Mucosa of descending colon (tissue), 3 donors: Measurements from ENCODE around the gene TSPAN17. TPM values are rescaled to one million over a fixed set of nuclear protein-coding genes. Genes with fewer than 3 reads are reported as not detected.

ENCODE experiments used
- ATAC-seq: fragments of 200-7000 bp; cut with Tn5 transposase; one replicate; pipeline ENCODE4 v1.9.1; 2020; ENCODE audit warnings: mild to moderate bottlenecking, moderate library complexity
- DNase-seq, 3 donors: peaks; one replicate each; pipeline ENCODE4 v3.0.0-alpha.2; 2020
- H3K36me3 ChIP-seq: fragments of 200-600 bp; one replicate; pipeline ENCODE4 v1.8.0; 2021; ENCODE audit warnings: low read depth, mild to moderate bottlenecking
- H3K4me1 ChIP-seq: fragments of 200-600 bp; one replicate; pipeline ENCODE4 v1.8.0; 2021; ENCODE audit warnings: low read depth, mild to moderate bottlenecking
- H3K4me3 ChIP-seq: fragments of 200-600 bp; one replicate; pipeline ENCODE4 v1.8.0; 2021; ENCODE audit warnings: mild to moderate bottlenecking
- H3K9me3 ChIP-seq: fragments of 200-600 bp; one replicate; pipeline ENCODE4 v1.8.0; 2021; ENCODE audit warnings: mild to moderate bottlenecking
- intact Hi-C, 2 donors: fragments of 100-400 bp; cut with DNase I in 1 of 2; cut with micrococcal nuclease in 1 of 2; formaldehyde crosslinking; loops; one replicate each; pipeline versions ENCODE4 v1.11.0 to v1.11.1; 2022; cut with DNase I, micrococcal nuclease
- total RNA-seq, 3 donors: library from RNA; stranded (reverse); fragmentation: NEBNext Ultra II Directional in 2 of 3; extraction: Animal tissue kit (Norgen Biotek cat#: 25700) in 2 of 3; gene quantifications; one replicate each; pipeline versions ENCODE4 v1.2.1 to v1.2.4, GENCODE V29; 2021 to 2023
- TF ChIP-seq, protein P1 (sequence below): fragments of 200-600 bp; IDR thresholded peaks from one replicate; pipeline ENCODE4 v1.8.0; 2022; ENCODE audit warnings: antibody characterized with exemption, mild to moderate bottlenecking
- donor health status: DM: no; HTN: no; CAD: no; lungs with moderate emphysema.
- donor health status: DM: no; HTN: no; CAD: no.
- donor health status: DM: no; HTN: yes; CAD: no.

Gene TSPAN17
- total RNA-seq, 3 donors from 2014 or later: 25.7 to 36.3 (median 31.9) TPM

DNA sequence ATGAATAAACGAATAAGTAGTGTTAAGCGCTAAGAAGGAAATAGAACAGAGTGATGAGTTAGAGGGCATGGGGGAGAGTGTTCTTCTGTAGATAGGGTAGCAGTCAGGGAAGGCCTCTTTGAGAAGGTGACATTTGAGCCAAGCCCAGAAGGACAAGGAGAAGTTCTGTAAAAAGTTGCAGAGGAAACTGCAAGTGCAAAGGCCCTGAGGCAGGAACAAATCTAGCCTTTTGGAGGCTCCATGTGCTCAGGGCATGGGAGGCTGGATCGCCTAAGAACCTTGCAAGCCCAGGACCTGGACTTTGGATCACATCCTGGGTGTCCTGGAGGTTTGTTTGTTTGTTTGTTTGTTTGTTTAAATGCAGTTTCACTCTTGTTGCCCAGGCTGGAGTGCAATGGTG is 8.8 kb upstream of the TSPAN17 start:
- Histone ChIP-seq H3K4me3 (no peak overlapping the region), H3K4me1 (no peaks in the 10 kb centered on the region), H3K9me3 (no peaks in the 10 kb centered on the region), H3K36me3 (no peaks in the 10 kb centered on the region)
- ATAC-seq (no peak), DNase-seq (no peak)
- TF ChIP-seq, protein P1, sequence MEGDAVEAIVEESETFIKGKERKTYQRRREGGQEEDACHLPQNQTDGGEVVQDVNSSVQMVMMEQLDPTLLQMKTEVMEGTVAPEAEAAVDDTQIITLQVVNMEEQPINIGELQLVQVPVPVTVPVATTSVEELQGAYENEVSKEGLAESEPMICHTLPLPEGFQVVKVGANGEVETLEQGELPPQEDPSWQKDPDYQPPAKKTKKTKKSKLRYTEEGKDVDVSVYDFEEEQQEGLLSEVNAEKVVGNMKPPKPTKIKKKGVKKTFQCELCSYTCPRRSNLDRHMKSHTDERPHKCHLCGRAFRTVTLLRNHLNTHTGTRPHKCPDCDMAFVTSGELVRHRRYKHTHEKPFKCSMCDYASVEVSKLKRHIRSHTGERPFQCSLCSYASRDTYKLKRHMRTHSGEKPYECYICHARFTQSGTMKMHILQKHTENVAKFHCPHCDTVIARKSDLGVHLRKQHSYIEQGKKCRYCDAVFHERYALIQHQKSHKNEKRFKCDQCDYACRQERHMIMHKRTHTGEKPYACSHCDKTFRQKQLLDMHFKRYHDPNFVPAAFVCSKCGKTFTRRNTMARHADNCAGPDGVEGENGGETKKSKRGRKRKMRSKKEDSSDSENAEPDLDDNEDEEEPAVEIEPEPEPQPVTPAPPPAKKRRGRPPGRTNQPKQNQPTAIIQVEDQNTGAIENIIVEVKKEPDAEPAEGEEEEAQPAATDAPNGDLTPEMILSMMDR: no peak
- intact Hi-C loops: no loop called here

DNA sequence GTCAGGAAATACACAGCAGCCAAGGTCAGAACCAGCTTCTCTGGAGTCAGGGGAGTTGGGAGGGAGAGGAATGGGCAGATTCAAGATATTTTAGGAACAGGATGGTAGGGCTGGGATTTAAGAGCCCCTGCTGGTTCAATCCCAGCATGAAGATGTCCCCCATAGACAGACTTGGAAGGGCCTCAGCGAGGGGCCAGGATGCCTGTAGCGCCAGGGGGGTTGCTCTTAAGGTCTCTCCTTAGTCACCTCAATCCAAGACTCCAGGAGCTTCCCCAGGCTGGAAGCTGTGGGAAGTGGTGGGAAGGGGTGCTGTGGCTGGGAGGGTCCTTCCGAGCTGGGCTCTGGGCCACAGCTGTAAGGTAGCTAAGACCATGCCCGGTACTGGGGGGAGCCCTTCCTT is 8.1 kb upstream of the TSPAN17 start:
- intact Hi-C loops: no loop called here
- H3K4me1 ChIP-seq: no peaks in the 10 kb centered on the region
- TF ChIP-seq, protein P1: no peak
- ATAC-seq: no peak
- H3K9me3 ChIP-seq: no peaks in the 10 kb centered on the region
- no peaks in the 10 kb centered on the region for H3K36me3 ChIP-seq
- H3K4me3 ChIP-seq: no peak overlapping the region
- no peak for DNase-seq

DNA sequence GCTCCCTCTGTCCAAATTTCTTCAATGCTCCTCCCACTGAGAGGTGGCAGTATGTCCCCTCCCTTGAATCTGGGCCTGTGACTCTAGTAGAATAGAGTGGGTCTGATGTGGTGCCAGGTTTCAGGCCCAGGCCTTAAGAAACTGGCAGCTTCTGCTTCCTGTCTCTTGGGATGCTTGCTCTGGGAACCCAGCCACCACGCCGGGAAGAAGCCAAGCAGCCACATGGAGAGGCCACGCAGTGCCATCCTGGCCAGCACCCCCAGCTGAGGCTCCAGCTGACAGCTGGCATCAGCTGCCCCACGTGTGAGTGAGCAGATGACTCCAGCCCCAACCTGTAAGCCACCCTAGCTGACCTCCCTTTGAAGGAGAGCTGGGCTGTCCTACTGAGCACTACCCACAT is 7.3 kb upstream of the TSPAN17 start:
- DNase-seq: peak in 1 of 3 donors; percentile 23
- ATAC-seq: no peak
- intact Hi-C loops: no loop called here
- Histone ChIP-seq H3K9me3 (no peaks in the 10 kb centered on the region), H3K4me1 (no peaks in the 10 kb centered on the region), H3K36me3 (no peaks in the 10 kb centered on the region), H3K4me3 (no peak overlapping the region)
- TF ChIP-seq, protein P1: no peak

DNA sequence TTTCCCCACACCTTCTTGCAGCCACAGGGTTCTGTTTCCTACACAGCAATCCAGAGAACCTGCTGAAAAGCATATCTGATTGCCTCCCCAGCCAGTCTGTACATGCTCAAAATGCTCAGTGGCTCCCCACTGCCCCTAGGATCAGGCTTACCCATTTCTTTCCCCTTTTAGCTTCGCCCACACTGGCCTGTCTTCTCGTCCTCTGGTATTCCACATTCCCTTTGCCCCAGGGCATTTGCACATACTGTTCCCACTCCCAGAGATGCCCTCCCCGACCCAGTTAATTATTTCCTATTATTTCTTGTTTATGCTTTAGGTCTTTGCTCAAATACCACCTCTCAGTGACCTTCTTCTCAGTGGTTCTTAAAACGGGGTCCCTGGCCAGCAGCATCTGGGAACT is 6.7 kb upstream of the TSPAN17 start:
- intact Hi-C loops: no loop called here
- DNase-seq: no peak
- no peaks in the 10 kb centered on the region for H3K9me3 ChIP-seq
- TF ChIP-seq, protein P1: no peak
- H3K36me3 ChIP-seq: no peaks in the 10 kb centered on the region
- H3K4me1 ChIP-seq: no peaks in the 10 kb centered on the region
- no peak overlapping the region for H3K4me3 ChIP-seq
- no peak for ATAC-seq

DNA sequence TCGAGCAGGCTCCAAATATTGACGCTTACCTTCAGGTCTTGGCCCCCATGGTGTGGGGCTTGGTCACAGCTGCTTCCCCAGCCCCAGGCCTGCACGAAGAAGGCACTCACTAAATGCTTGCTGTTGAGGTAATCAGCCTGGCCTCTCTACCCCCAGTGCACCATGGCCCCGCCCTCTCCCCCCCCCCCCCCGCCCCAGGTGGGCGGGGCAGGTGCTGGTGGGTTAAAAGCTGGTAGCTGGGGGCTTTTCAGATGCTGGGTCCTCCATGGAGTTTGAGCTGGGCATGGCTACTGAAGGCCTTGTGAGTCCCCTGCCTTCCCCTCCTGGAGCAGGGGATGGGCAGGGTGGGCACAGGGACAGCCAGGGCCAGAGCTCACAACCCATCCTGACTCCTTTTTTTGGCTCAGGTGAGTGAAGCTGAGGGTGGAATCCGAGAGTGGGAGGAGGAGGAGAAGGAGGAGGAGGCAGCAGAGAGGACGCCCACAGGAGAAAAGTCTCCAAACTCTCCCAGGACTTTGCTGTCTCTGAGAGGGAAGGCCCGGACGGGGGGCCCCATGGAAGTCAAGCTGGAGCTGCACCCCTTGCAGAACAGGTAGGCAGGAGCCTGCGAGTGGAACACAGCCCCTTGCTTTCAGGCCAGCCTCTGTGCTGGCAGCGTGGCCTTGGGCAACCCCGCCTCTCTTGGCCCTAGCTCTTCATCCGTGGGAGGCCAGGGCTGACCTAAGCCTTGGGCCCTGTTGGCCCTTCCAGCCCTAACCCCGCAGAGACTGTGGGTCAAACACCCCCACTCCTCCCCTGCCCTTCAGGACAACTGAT is 4.4 kb upstream of the TSPAN17 start:
- Histone ChIP-seq H3K36me3 (no peaks in the 10 kb centered on the region), H3K9me3 (no peaks in the 10 kb centered on the region), H3K4me1 (peaks cover 4% of the 10 kb centered on the region), H3K4me3 (no peak overlapping the region)
- no peak for ATAC-seq
- intact Hi-C loops: no loop called here
- TF ChIP-seq, protein P1: no peak
- DNase-seq: no peak
